ENCODE measurements around the gene NAT14. TPM values are rescaled to one million over a fixed set of nuclear protein-coding genes. Genes with fewer than 3 reads are reported as not detected.

Gene NAT14
- total RNA-seq, result 7.7 and 10.6 TPM in 2 replicates

DNA sequence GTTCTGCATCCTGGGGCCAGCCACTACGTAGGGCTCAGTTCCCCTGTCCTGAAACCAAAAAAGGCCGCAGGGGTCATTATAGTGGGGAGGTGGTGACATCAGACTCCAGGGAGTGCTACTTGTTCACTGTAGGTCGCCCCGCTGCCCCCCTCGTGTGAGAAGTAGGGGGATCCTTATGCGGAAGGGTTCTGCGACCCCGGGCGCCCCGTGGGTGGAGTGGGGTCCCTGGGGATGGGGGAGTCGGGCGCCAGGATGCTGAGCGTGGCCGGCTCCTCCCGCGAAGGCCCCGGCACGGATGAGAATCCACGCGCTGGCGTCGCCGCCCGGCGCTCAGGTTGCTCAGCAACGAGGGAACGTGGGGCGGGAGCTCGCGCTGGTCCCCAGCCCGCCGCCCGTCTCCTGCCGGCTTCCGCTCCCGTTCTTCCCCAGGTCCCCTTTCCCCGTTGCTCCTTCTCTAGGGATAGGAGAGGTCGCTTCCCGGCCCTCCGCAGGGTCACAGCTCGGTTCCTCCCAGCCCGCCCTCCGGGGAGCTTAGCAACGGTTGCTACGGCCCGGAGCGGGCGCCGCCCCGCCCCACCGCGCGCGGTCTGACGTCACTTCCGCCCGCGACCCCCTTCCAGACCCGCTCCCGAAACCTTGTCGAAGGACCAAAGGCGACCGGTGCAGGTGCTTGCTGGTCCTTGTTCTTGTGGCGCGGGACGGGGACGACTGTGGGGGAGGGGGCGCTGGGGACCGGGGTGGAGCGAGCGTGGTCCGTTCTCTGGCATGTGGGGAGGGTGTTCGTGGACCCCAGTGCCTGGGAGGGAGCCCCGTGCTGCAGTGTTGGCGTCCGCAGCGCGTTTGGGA, at the start of gene NAT14:
TSS of gene NAT14 (plus strand) at position 596 of the 846 bp plus-strand sequence. CDS start 521 bp downstream, outside the sequence.

DNA sequence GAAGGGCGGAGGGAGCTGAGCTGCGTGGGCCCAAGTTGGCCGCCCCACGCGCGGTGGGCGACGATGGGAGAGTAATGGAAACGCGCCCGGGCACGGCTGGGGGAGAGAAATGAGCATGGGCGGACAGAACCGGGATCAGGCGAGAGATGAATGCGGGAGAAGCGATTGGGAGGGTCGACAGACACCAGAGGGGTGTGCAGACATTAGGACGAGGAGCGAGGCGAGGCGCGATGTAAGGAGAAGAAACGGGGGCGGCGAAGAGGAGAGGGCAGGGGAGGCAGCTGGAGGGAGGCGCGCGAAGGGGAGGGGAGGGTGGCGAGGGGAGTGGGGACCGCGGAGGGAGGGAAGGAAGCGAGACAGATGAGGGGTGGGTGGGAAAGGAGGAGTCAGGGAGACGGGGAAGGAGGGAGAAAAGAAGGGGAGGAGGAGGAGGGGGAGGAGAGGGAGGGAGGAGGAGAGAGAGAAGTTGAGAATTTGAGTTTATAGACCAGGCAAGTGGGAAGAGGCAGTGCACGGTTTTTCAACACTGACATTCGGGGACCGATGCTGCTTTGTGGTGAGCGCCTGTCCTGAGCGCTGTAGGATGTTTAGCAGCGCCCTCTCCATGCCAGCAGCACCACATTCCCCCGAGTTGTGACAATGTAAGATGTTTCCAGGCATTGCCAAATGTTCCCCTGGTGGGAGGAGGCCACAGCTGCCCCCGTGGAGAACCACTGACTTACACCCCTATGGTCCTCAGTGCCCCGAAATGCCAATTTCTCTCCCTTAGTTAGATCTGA, 41.8 kb upstream of the NAT14 start, which contains the start of gene SHISA7:
TSS of gene SHISA7 (minus strand) at position 256 of the 779 bp plus-strand sequence. CDS start 437 bp downstream, outside the sequence.

DNA sequence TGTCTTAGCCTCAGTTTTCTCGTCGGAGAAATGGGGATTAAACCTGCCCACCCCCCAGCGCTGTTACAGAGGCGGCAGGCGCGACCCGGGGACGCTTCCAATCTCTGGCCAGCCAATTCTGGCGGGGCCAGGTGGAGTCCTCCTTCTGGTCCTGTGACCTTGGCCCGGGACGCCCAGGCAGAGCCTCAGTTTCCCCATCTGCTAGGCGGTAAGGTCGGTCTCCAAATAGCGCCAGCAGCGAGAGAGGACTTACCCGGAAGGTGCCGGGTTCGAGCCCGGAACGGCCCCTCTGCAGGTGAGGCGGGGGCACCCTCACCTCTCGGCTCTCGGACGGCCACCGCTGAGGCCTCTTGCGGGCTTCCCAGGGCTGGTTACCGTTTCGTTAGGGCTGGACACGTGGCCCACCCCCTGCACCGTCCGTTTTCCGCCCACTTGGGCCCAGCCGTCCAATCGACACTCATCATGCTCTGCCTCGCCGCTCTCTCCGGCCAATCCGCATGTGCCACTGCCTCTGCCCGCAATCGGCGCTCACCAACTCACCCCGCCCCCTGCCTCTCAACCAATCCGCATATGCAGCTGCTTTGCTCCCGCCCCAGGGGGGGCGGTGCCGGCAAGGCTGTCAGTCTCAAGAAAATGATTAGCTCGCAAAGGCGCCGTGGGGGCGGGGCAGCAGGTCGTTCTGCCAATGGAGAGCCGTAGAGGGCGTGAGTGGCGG, 23.6 kb upstream of the NAT14 start, which contains the start of gene ISOC2:
TSS of gene ISOC2 (minus strand) at position 384 of the 715 bp plus-strand sequence. CDS start 5,156 bp downstream, outside the sequence.

DNA sequence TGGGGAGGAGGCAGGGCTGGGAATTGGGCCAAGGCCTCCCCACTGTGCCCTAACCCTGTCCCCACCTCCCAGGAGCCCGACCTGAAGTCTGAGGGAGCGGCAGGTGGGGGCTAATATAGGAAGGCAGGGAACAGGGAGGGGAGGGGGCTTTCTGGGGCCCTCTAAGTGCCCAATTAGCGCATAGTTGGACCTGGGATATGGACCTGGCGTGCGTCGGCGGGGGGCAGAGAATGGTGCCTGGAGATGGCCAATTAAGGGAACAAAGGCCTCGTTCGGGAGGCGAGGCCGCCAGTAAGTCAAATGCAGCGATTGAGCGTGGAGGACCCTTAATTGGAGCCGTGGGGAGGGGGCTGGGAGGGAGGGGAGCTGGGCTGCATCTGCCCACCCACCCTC, 20.3 kb upstream of the NAT14 start, which contains the start of gene C19orf85:
TSS of gene C19orf85 (minus strand) at position 90 of the 393 bp plus-strand sequence. CDS start 197 bp downstream, outside the sequence.

DNA sequence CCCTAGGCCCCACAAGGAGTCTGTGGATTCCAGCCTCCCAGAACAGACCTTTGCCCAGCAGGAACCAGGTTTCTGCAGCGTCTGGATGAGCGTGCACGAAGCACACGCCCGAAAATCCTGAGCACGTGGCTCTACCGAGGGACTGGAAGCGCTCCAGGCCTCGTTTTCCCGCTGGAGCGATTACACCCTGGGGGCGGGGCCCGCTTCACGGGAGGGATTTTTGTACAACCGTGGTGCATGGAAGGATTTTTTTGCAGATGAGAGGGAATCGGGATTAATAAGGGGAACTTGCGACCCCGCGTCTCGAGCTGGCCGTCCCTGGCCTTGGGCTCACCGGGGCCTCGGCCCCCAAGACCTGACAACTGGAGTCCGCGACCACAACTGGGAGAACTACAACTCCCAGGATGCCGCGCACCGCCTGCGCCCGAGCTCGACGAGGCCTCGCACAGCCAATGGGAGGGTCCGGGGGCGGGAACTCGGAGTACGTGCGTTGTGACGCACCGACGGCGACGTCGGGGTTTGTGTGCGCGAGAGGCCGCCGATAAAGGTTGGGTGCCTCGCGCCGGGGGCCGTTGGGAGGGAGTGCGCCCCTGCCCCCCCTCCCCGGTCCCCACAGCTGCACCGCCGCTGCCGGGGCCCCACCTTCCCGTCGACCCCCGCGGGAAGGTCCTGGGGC, 8.8 kb upstream of the NAT14 start, which contains the start of gene ZNF628:
TSS of gene ZNF628 (plus strand) at position 518 of the 676 bp plus-strand sequence. CDS start 3,294 bp downstream, outside the sequence.

DNA sequence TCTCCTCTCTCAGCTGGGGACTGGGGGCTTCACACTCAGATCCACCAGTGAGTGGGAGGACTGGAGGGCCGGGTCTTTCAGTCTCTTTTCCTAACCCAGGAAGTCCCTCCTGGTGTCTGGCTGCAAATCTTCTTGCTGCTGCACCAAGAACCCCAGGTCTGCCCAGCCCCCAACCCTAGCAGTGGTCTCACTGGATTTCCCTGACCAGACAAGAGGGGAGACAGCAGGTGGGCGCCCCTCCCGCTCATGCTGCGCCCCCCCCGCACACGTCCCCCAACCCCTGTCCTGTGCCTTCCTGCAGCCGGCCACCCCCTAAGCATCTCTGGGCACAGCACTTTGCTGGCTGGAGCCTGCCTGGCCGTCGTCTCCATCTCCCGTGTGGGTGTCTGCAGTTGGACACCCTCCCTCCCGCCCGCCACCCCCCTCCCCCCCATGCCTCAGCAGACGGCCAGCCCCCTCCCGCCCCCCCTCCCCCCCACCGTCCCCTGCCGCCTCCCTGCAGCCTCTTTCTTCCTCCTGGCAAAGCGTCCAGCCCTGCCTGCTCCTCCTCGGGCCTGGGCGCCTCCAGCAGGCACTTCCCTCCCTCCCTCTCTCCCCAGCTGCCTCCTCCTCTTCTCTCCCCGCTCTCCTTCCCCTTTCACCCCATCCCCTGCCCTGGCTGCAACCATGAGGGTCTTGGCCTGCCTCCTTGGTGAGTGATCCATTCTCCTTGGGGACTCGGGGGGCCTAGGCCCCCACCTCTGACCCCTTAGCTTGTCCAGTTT, 3.1 kb downstream of the NAT14 start, which contains the start of gene SSC5D:
TSS of gene SSC5D (plus strand) at position 513 of the 764 bp plus-strand sequence. CDS start at position 667, 154 bp downstream.

Other genes with a start within 250 kb of the NAT14 start
- gene PPP6R1, start 226.2 kb upstream of the NAT14 start, total RNA-seq, result 32.2 and 54.1 TPM in 2 replicates
- 20.4 and 64.0 TPM in 2 replicates for gene HSPBP1, start 205.1 kb upstream of the NAT14 start, total RNA-seq
- gene BRSK1, start 201.2 kb upstream of the NAT14 start, total RNA-seq, result 0.79 and 2.2 TPM in 2 replicates
- not detected in 2 replicates for gene TMEM150B, start 159.8 kb upstream of the NAT14 start, total RNA-seq
- 10.5 and 24.3 TPM in 2 replicates for gene KMT5C, start 145.3 kb upstream of the NAT14 start, total RNA-seq
- gene COX6B2, start 130.5 kb upstream of the NAT14 start, total RNA-seq, result 0.11 and 0.79 TPM in 2 replicates
- 0.39 TPM in 1 of 2 replicates, not detected in the other for gene GARIN5B, start 121.9 kb upstream of the NAT14 start, total RNA-seq
- gene IL11, start 114.7 kb upstream of the NAT14 start, total RNA-seq, result 5.1 and 7.7 TPM in 2 replicates
- 2.0 TPM in 1 of 2 replicates, not detected in the other for gene TMEM190, start 108.4 kb upstream of the NAT14 start, total RNA-seq
- gene TMEM238, start 100.9 kb upstream of the NAT14 start, total RNA-seq, result 0.39 and 3.7 TPM in 2 replicates
- gene RPL28, start 99.3 kb upstream of the NAT14 start, total RNA-seq, result 362 and 492 TPM in 2 replicates
- gene UBE2S, start 77.4 kb upstream of the NAT14 start, total RNA-seq, result 30.2 and 81.9 TPM in 2 replicates
- not detected in 2 replicates for gene SHISA7, start 41.9 kb upstream of the NAT14 start, total RNA-seq
- 63.6 and 80.4 TPM in 2 replicates for gene ISOC2, start 23.5 kb upstream of the NAT14 start, total RNA-seq
- gene C19orf85, start 20.4 kb upstream of the NAT14 start, total RNA-seq, result not detected in 2 replicates
- gene ZNF628, start 8.6 kb upstream of the NAT14 start, total RNA-seq, result 2.0 and 2.8 TPM in 2 replicates
- gene SSC5D, start 3.2 kb downstream of the NAT14 start, total RNA-seq, result 0.22 and 1.2 TPM in 2 replicates
- gene SBK2, start 51.9 kb downstream of the NAT14 start, total RNA-seq, result not detected in 2 replicates
- gene SBK3, start 60.4 kb downstream of the NAT14 start, total RNA-seq, result not detected in 2 replicates
- gene ZNF579, start 95.7 kb downstream of the NAT14 start, total RNA-seq, result 7.1 and 7.6 TPM in 2 replicates
- gene FIZ1, start 114.3 kb downstream of the NAT14 start, total RNA-seq, result 5.1 and 8.9 TPM in 2 replicates
- gene ZNF524, start 115.1 kb downstream of the NAT14 start, total RNA-seq, result 7.5 and 14.1 TPM in 2 replicates
- gene ZNF865, start 120.5 kb downstream of the NAT14 start, total RNA-seq, result 1.8 and 2.0 TPM in 2 replicates
- gene ZNF784, start 139.4 kb downstream of the NAT14 start, total RNA-seq, result 7.5 and 11.0 TPM in 2 replicates
- gene ZNF580, start 155.8 kb downstream of the NAT14 start, total RNA-seq, result 8.1 and 10.2 TPM in 2 replicates
- 33.3 and 57.3 TPM in 2 replicates for gene ZNF581, start 158.5 kb downstream of the NAT14 start, total RNA-seq
- gene CCDC106, start 163.0 kb downstream of the NAT14 start, total RNA-seq, result 2.8 and 7.5 TPM in 2 replicates
- 70.3 and 84.4 TPM in 2 replicates for gene U2AF2, start 169.8 kb downstream of the NAT14 start, total RNA-seq
- gene EPN1, start 190.0 kb downstream of the NAT14 start, total RNA-seq, result 14.5 and 98.1 TPM in 2 replicates